A673 (cell line): Measurements from ENCODE around the gene SUV39H2.

Source experiments
- EZH2 ChIP-seq: fragments of 200-600 bp; sonication (generic); IDR thresholded peaks from 2 replicates; pipeline ENCODE4 v1.6.1; 2017; ENCODE audit warnings: borderline replicate concordance, low read depth, mild to moderate bottlenecking, mixed read lengths, antibody characterized with exemption, low read length; ENCODE audit not compliant: poor library complexity, severe bottlenecking
- TF ChIP-seq, protein P1 (sequence below): fragments of 300-800, 200-600 bp; sonication (generic); conservative IDR thresholded peaks from 2 replicates; pipeline ENCODE4 v1.5.1; 2017; ENCODE audit warnings: low read depth, mild to moderate bottlenecking, antibody characterized with exemption, low read length, moderate library complexity, mixed read lengths

DNA sequence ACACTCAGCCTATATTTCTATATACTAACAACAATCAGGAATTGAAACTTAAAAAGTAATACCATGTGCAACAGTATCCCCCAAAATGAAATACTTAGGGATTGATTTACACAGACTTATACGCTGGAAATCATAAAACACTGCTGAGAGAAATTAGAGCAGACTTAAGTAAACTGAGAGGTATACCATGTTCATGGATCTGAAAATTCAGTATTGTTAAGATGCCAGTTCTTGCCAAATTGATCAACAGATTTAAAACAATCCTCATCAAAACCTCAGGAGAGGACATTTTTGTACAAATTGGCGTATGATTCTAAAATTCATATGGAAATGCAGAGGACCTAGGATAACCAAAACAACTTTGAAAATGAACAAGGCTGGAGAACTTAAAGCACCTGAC is 37.9 kb downstream of the SUV39H2 start:
- TF ChIP-seq, protein P1, sequence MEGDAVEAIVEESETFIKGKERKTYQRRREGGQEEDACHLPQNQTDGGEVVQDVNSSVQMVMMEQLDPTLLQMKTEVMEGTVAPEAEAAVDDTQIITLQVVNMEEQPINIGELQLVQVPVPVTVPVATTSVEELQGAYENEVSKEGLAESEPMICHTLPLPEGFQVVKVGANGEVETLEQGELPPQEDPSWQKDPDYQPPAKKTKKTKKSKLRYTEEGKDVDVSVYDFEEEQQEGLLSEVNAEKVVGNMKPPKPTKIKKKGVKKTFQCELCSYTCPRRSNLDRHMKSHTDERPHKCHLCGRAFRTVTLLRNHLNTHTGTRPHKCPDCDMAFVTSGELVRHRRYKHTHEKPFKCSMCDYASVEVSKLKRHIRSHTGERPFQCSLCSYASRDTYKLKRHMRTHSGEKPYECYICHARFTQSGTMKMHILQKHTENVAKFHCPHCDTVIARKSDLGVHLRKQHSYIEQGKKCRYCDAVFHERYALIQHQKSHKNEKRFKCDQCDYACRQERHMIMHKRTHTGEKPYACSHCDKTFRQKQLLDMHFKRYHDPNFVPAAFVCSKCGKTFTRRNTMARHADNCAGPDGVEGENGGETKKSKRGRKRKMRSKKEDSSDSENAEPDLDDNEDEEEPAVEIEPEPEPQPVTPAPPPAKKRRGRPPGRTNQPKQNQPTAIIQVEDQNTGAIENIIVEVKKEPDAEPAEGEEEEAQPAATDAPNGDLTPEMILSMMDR, result no peak
- no peak for TF ChIP-seq EZH2
